MM.1S (cell line): Measurements from ENCODE around the gene RAB31.

Source experiments
- CTCF ChIP-seq: fragments of 300-600 bp; sonication (generic); IDR thresholded peaks from 2 replicates; pipeline ENCODE4 v1.5.1; 2016; ENCODE audit warnings: antibody characterized with exemption, low read length, mixed read lengths
- EZH2 ChIP-seq: fragments of 300-600 bp; sonication (generic); optimal IDR thresholded peaks from 2 replicates; pipeline ENCODE3; 2017; ENCODE audit warnings: low read depth, mild to moderate bottlenecking, antibody characterized with exemption, low read length, mixed read lengths

GRCh38 chr18:9792565-9793245, 84.6 kb downstream of the RAB31 start:
- TF ChIP-seq CTCF (peak; percentile 58), EZH2 (no peak)
